PFSK-1 (cell line): ENCODE data around the gene CFAP20.

ENCODE experiments used
- POLR2AphosphoS5 ChIP-seq: IDR thresholded peaks from 2 replicates; pipeline ENCODE4 v1.6.1; 2012; ENCODE audit warnings: low read depth, mild to moderate bottlenecking, control low read depth, low read length, moderate library complexity
- TAF1 ChIP-seq: IDR thresholded peaks from 2 replicates; pipeline ENCODE4 v1.6.1; 2012; ENCODE audit warnings: low read length, control low read depth, borderline replicate concordance; ENCODE audit not compliant: insufficient read depth
- TF ChIP-seq, protein P1 (sequence below), 2 experiments: IDR thresholded peaks; 2 replicates each; pipeline versions ENCODE4 v1.6.1 to v1.8.0; 2011 to 2012; ENCODE audit warnings: low read depth in 2 of 2, low read length in 2 of 2, control low read depth in 1 of 2, inconsistent platforms in 1 of 2, mild to moderate bottlenecking in 1 of 2, moderate library complexity in 1 of 2; ENCODE audit not compliant: insufficient read depth in 1 of 2

DNA sequence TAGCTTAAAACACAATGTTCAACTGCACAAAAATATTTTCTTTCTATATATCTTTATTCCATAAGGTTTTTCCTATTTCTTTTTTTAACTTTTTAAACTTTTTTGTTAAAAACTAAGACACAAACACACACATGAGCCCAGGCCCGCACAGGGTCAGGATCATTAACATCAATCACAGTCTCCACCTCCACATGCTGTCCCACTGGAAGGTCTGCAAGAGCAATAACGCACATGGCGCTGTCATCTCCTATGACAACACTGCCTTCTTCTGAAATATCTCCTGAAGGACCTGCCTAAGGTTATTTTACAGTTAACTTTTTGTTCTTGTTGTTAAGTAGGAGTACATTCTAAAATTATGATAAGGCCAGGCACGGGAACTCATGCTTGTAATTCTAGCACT, 4.1 kb downstream of the CFAP20 start:
- TF ChIP-seq, protein P1, sequence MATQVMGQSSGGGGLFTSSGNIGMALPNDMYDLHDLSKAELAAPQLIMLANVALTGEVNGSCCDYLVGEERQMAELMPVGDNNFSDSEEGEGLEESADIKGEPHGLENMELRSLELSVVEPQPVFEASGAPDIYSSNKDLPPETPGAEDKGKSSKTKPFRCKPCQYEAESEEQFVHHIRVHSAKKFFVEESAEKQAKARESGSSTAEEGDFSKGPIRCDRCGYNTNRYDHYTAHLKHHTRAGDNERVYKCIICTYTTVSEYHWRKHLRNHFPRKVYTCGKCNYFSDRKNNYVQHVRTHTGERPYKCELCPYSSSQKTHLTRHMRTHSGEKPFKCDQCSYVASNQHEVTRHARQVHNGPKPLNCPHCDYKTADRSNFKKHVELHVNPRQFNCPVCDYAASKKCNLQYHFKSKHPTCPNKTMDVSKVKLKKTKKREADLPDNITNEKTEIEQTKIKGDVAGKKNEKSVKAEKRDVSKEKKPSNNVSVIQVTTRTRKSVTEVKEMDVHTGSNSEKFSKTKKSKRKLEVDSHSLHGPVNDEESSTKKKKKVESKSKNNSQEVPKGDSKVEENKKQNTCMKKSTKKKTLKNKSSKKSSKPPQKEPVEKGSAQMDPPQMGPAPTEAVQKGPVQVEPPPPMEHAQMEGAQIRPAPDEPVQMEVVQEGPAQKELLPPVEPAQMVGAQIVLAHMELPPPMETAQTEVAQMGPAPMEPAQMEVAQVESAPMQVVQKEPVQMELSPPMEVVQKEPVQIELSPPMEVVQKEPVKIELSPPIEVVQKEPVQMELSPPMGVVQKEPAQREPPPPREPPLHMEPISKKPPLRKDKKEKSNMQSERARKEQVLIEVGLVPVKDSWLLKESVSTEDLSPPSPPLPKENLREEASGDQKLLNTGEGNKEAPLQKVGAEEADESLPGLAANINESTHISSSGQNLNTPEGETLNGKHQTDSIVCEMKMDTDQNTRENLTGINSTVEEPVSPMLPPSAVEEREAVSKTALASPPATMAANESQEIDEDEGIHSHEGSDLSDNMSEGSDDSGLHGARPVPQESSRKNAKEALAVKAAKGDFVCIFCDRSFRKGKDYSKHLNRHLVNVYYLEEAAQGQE (IDR thresholded peaks at IDR 0.05; ENCODE audit: insufficient read depth in 1 of 2, low read depth in 2 of 2, low read length in 2 of 2), result no peak
- no peak for TF ChIP-seq POLR2AphosphoS5
- TF ChIP-seq TAF1, result no peak
